GM23338 (cell line): ENCODE data around the gene TSC22D3. TPM values are rescaled to one million over a fixed set of nuclear protein-coding genes. Genes with fewer than 3 reads are reported as not detected.

Experiments
- ATAC-seq: fragments of 200-7000 bp; cut with Tn5 transposase; 3 replicates; pipeline ENCODE4 v1.9.1; 2020
- DNase-seq: peaks from one replicate; pipeline ENCODE4 v3.0.0-alpha.2; 2015; ENCODE audit warnings: low spot score
- H2AFZ ChIP-seq: fragments of 200-600 bp; sonication (generic); 2 replicates; pipeline ENCODE4 v1.8.0; 2016; ENCODE audit warnings: antibody characterized with exemption, mild to moderate bottlenecking, moderate library complexity
- H3F3A ChIP-seq: fragments of 200-600 bp; sonication (generic); replicated peaks from 2 replicates; pipeline ENCODE4 v1.8.0; 2017; ENCODE audit warnings: antibody characterized with exemption, mixed run types, low read depth
- H3K27ac ChIP-seq: fragments of 200-600 bp; sonication (generic); 2 replicates; pipeline ENCODE4 v1.6.1; 2016; ENCODE audit warnings: low read depth
- H3K27me3 ChIP-seq: fragments of 200-600 bp; sonication (generic); 2 replicates; pipeline ENCODE4 v1.8.0; 2016; ENCODE audit warnings: mild to moderate bottlenecking, mixed run types, moderate library complexity; ENCODE audit not compliant: insufficient read depth
- H3K36me3 ChIP-seq: fragments of 200-600 bp; sonication (generic); 2 replicates; pipeline ENCODE4 v1.8.0; 2016; ENCODE audit warnings: mild to moderate bottlenecking; ENCODE audit not compliant: insufficient read depth
- H3K4me1 ChIP-seq: fragments of 200-600 bp; sonication (generic); 2 replicates; pipeline ENCODE4 v1.8.0; 2016; ENCODE audit warnings: mild to moderate bottlenecking, moderate library complexity; ENCODE audit not compliant: insufficient read depth
- H3K4me2 ChIP-seq: fragments of 200-600 bp; sonication (generic); 2 replicates; pipeline ENCODE4 v1.7.1; 2017; ENCODE audit warnings: mixed run types
- H3K4me3 ChIP-seq: fragments of 200-600 bp; sonication (generic); 2 replicates; pipeline ENCODE4 v1.6.1; 2016; ENCODE audit warnings: mixed run types
- H3K79me2 ChIP-seq: fragments of 200-600 bp; sonication (generic); replicated peaks from 2 replicates; pipeline ENCODE4 v1.8.0; 2017; ENCODE audit warnings: mild to moderate bottlenecking; ENCODE audit not compliant: insufficient read depth
- H3K9me2 ChIP-seq: fragments of 200-600 bp; sonication (generic); 2 replicates; pipeline ENCODE4 v1.8.0; 2017; ENCODE audit not compliant: insufficient read depth
- H4K20me1 ChIP-seq: fragments of 200-600 bp; sonication (generic); replicated peaks from 2 replicates; pipeline ENCODE4 v1.8.0; 2017; ENCODE audit warnings: mild to moderate bottlenecking; ENCODE audit not compliant: insufficient read depth
- H3K27ac Mint-ChIP-seq: 2 replicates; pipeline ENCODE4 v1.8.0; 2020; ENCODE audit warnings: inconsistent platforms, mild to moderate bottlenecking, moderate library complexity, mixed read lengths
- H3K27me3 Mint-ChIP-seq: 3 replicates; pipeline ENCODE4 v1.8.0; 2022; ENCODE audit warnings: low read depth, mild to moderate bottlenecking, moderate library complexity, mixed read lengths, inconsistent platforms; ENCODE audit not compliant: insufficient read depth, poor library complexity
- H3K36me3 Mint-ChIP-seq: 3 replicates; pipeline ENCODE4 v1.8.0; 2021; ENCODE audit warnings: low read depth, mild to moderate bottlenecking, inconsistent platforms, moderate library complexity, mixed read lengths
- H3K4me1 Mint-ChIP-seq: 3 replicates; pipeline ENCODE4 v1.8.0; 2020; ENCODE audit warnings: mild to moderate bottlenecking, inconsistent platforms, mixed read lengths
- H3K4me3 Mint-ChIP-seq: 3 replicates; pipeline ENCODE4 v1.8.0; 2021; ENCODE audit warnings: moderate library complexity, mild to moderate bottlenecking, inconsistent platforms, mixed read lengths
- H3K9me3 Mint-ChIP-seq: 3 replicates; pipeline ENCODE4 v1.8.0; 2020; ENCODE audit warnings: moderate library complexity, mild to moderate bottlenecking, inconsistent platforms, mixed read lengths
- CREB1 ChIP-seq: fragments of 250-450 bp; sonication (Bioruptor Pico); IDR thresholded peaks from 2 replicates; pipeline ENCODE4 v1.5.0; 2020; ENCODE audit warnings: low read depth, mild to moderate bottlenecking, moderate library complexity
- CTCF ChIP-seq, 2 experiments: fragments of 200-600 bp in 1 of 2; sonication (generic) in 1 of 2; conservative IDR thresholded peaks; 2 replicates each; pipeline versions ENCODE4 v1.5.1 to v1.6.1; 2016 to 2017; ENCODE audit warnings: antibody characterized with exemption in 2 of 2, low read depth in 2 of 2, mild to moderate bottlenecking in 2 of 2, moderate library complexity in 1 of 2
- ETS1 ChIP-seq: IDR thresholded peaks from 2 replicates; pipeline ENCODE4 v1.6.1; 2016; ENCODE audit warnings: antibody characterized with exemption
- EZH2 ChIP-seq: fragments of 200-600 bp; sonication (generic); IDR thresholded peaks from one replicate; pipeline ENCODE4 v1.8.0; 2017; ENCODE audit warnings: antibody characterized with exemption, mild to moderate bottlenecking, low read depth; ENCODE audit not compliant: unreplicated experiment
- EZH2phosphoT487 ChIP-seq: fragments of 200-600 bp; sonication (generic); IDR thresholded peaks from one replicate; pipeline ENCODE4 v1.8.1; 2018; ENCODE audit warnings: antibody characterized with exemption; ENCODE audit not compliant: unreplicated experiment
- JUNB ChIP-seq: IDR thresholded peaks from one replicate; pipeline ENCODE4 v1.6.1; 2016; ENCODE audit warnings: antibody characterized with exemption; ENCODE audit not compliant: unreplicated experiment
- NANOG ChIP-seq: IDR thresholded peaks from 2 replicates; pipeline ENCODE4 v1.6.1; 2016; ENCODE audit warnings: antibody characterized with exemption, borderline replicate concordance
- POLR2AphosphoS5 ChIP-seq: IDR thresholded peaks from 2 replicates; pipeline ENCODE4 v1.6.1; 2016; ENCODE audit warnings: antibody characterized with exemption, low read depth
- STAT1 ChIP-seq: IDR thresholded peaks from one replicate; pipeline ENCODE4 v1.6.1; 2016; ENCODE audit warnings: antibody characterized with exemption; ENCODE audit not compliant: unreplicated experiment
- ZNF114 ChIP-seq: fragments of 250-450 bp; sonication (Bioruptor Pico); IDR thresholded peaks from 2 replicates; pipeline ENCODE4 v1.5.0; 2020; ENCODE audit warnings: mild to moderate bottlenecking, moderate library complexity
- ZNF331 ChIP-seq: fragments of 250-450 bp; sonication (Bioruptor Pico); IDR thresholded peaks from 2 replicates; pipeline ENCODE4 v1.5.0; 2020; ENCODE audit warnings: low read depth, mild to moderate bottlenecking, moderate library complexity
- polyA plus RNA-seq: library from polyadenylated mRNA; unstranded; fragments of >200 nt; fragmentation: Nextera tagmentation; extraction: Ambion mirVana; gene quantifications from 2 replicates; pipeline ENCODE4 v1.2.1, GENCODE V29; 2016
- total RNA-seq: library from RNA; depleted of rRNA; stranded (reverse); fragments of >200 nt; shearing (Covaris generic); gene quantifications from 2 replicates; pipeline ENCODE4 v1.2.3, GENCODE V29; 2014
- TF ChIP-seq, protein P1 (sequence below): fragments of 250-450 bp; sonication (Bioruptor Pico); IDR thresholded peaks from 2 replicates; pipeline ENCODE4 v1.5.0; 2020; ENCODE audit warnings: mild to moderate bottlenecking, moderate library complexity
- TF ChIP-seq, protein P2 (sequence below): IDR thresholded peaks from one replicate; pipeline ENCODE4 v1.6.1; 2018; ENCODE audit warnings: antibody characterized with exemption; ENCODE audit not compliant: unreplicated experiment

TSC22D3 gene
- total and polyA plus RNA-seq, 2 experiments from 2014 or later, result 12.6 to 20.0 TPM

GRCh38 chrX:107725761-107726555 lies 49.6 kb downstream of the TSC22D3 start:
- Histone ChIP-seq H3F3A (no peaks in the 10 kb centered on the region), H3K27me3 (no peaks in the 10 kb centered on the region), H3K4me1 (peaks cover 13% of the 10 kb centered on the region), H3K9me2 (no peaks in the 10 kb centered on the region), H4K20me1 (no peaks in the 10 kb centered on the region), H3K4me3 (no peak overlapping the region), H3K4me2 (no peak overlapping the region), H3K27ac (no peak overlapping the region), H3K36me3 (no peaks in the 10 kb centered on the region), H2AFZ (no peak overlapping the region), H3K79me2 (no peaks in the 10 kb centered on the region)
- H3K4me1 Mint-ChIP-seq, result peaks cover 35% of the 10 kb centered on the region
- H3K9me3 Mint-ChIP-seq, result no peaks in the 10 kb centered on the region
- no peak overlapping the region for H3K4me3 Mint-ChIP-seq
- no peak for DNase-seq
- ATAC-seq, result no peak
- peaks cover 4% of the 10 kb centered on the region for H3K27me3 Mint-ChIP-seq
- no peak overlapping the region for H3K27ac Mint-ChIP-seq
- TF ChIP-seq STAT1, result no peak
- TF ChIP-seq EZH2, result no peak
- TF ChIP-seq, protein P1, sequence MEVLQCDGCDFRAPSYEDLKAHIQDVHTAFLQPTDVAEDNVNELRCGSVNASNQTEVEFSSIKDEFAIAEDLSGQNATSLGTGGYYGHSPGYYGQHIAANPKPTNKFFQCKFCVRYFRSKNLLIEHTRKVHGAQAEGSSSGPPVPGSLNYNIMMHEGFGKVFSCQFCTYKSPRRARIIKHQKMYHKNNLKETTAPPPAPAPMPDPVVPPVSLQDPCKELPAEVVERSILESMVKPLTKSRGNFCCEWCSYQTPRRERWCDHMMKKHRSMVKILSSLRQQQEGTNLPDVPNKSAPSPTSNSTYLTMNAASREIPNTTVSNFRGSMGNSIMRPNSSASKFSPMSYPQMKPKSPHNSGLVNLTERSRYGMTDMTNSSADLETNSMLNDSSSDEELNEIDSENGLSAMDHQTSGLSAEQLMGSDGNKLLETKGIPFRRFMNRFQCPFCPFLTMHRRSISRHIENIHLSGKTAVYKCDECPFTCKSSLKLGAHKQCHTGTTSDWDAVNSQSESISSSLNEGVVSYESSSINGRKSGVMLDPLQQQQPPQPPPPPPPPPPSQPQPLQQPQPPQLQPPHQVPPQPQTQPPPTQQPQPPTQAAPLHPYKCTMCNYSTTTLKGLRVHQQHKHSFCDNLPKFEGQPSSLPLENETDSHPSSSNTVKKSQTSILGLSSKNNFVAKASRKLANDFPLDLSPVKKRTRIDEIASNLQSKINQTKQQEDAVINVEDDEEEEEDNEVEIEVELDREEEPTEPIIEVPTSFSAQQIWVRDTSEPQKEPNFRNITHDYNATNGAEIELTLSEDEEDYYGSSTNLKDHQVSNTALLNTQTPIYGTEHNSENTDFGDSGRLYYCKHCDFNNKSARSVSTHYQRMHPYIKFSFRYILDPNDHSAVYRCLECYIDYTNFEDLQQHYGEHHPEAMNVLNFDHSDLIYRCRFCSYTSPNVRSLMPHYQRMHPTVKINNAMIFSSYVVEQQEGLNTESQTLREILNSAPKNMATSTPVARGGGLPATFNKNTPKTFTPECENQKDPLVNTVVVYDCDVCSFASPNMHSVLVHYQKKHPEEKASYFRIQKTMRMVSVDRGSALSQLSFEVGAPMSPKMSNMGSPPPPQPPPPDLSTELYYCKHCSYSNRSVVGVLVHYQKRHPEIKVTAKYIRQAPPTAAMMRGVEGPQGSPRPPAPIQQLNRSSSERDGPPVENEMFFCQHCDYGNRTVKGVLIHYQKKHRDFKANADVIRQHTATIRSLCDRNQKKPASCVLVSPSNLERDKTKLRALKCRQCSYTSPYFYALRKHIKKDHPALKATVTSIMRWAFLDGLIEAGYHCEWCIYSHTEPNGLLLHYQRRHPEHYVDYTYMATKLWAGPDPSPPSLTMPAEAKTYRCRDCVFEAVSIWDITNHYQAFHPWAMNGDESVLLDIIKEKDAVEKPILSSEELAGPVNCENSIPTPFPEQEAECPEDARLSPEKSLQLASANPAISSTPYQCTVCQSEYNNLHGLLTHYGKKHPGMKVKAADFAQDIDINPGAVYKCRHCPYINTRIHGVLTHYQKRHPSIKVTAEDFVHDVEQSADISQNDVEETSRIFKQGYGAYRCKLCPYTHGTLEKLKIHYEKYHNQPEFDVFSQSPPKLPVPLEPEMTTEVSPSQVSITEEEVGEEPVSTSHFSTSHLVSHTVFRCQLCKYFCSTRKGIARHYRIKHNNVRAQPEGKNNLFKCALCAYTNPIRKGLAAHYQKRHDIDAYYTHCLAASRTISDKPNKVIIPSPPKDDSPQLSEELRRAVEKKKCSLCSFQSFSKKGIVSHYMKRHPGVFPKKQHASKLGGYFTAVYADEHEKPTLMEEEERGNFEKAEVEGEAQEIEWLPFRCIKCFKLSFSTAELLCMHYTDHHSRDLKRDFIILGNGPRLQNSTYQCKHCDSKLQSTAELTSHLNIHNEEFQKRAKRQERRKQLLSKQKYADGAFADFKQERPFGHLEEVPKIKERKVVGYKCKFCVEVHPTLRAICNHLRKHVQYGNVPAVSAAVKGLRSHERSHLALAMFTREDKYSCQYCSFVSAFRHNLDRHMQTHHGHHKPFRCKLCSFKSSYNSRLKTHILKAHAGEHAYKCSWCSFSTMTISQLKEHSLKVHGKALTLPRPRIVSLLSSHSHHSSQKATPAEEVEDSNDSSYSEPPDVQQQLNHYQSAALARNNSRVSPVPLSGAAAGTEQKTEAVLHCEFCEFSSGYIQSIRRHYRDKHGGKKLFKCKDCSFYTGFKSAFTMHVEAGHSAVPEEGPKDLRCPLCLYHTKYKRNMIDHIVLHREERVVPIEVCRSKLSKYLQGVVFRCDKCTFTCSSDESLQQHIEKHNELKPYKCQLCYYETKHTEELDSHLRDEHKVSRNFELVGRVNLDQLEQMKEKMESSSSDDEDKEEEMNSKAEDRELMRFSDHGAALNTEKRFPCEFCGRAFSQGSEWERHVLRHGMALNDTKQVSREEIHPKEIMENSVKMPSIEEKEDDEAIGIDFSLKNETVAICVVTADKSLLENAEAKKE (CRISPR knock-in tag), result no peak
- TF ChIP-seq JUNB, result no peak
- TF ChIP-seq POLR2AphosphoS5, result no peak
- TF ChIP-seq CREB1 (CRISPR knock-in tag), result no peak
- no peak for TF ChIP-seq ZNF114 (CRISPR knock-in tag)
- TF ChIP-seq, protein P2, sequence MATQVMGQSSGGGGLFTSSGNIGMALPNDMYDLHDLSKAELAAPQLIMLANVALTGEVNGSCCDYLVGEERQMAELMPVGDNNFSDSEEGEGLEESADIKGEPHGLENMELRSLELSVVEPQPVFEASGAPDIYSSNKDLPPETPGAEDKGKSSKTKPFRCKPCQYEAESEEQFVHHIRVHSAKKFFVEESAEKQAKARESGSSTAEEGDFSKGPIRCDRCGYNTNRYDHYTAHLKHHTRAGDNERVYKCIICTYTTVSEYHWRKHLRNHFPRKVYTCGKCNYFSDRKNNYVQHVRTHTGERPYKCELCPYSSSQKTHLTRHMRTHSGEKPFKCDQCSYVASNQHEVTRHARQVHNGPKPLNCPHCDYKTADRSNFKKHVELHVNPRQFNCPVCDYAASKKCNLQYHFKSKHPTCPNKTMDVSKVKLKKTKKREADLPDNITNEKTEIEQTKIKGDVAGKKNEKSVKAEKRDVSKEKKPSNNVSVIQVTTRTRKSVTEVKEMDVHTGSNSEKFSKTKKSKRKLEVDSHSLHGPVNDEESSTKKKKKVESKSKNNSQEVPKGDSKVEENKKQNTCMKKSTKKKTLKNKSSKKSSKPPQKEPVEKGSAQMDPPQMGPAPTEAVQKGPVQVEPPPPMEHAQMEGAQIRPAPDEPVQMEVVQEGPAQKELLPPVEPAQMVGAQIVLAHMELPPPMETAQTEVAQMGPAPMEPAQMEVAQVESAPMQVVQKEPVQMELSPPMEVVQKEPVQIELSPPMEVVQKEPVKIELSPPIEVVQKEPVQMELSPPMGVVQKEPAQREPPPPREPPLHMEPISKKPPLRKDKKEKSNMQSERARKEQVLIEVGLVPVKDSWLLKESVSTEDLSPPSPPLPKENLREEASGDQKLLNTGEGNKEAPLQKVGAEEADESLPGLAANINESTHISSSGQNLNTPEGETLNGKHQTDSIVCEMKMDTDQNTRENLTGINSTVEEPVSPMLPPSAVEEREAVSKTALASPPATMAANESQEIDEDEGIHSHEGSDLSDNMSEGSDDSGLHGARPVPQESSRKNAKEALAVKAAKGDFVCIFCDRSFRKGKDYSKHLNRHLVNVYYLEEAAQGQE, result no peak
- TF ChIP-seq ZNF331, result no peak
- TF ChIP-seq CTCF (conservative IDR thresholded peaks at IDR 0.05; ENCODE audit: low read depth in 2 of 2), result no peak
- no peak for TF ChIP-seq ETS1
- no peak for TF ChIP-seq EZH2phosphoT487
- TF ChIP-seq NANOG, result no peak
- no peaks in the 10 kb centered on the region for H3K36me3 Mint-ChIP-seq
